A673 (cell line): Measurements from ENCODE around the gene SLC2A13. TPM values are rescaled to one million over a fixed set of nuclear protein-coding genes. Genes with fewer than 3 reads are reported as not detected.

ENCODE experiments used
- BruUV-seq: library from RNA; stranded (reverse); fragments of 400-500 nt; replicated peaks from 2 replicates; lab custom pipeline; 2021; lab: Mats Ljungman, UMichigan
- CTCF ChIA-PET: fragments of 300-600 bp; sonication (Branson Sonifier 250); formaldehyde crosslinking; loops from one replicate; lab custom pipeline; 2022; ENCODE audit warnings: antibody characterized with exemption; lab: Charles Lee
- POLR2A ChIA-PET: fragments of 300-600 bp; sonication (Branson Sonifier 250); formaldehyde crosslinking; loops from one replicate; lab custom pipeline; 2022; ENCODE audit warnings: antibody characterized with exemption; ENCODE audit not compliant: low non-redundant PET; lab: Charles Lee
- DNase-seq: peaks from one replicate; pipeline ENCODE4 v3.0.0-alpha.2; 2015; ENCODE audit warnings: low spot score
- H3K27ac ChIP-seq: fragments of 200-600 bp; sonication (generic); 2 replicates; pipeline ENCODE4 v1.5.1; 2016; ENCODE audit warnings: mixed run types, low read depth, mild to moderate bottlenecking, mixed read lengths, antibody characterized with exemption, low read length; ENCODE audit not compliant: poor library complexity, severe bottlenecking
- H3K27me3 ChIP-seq: fragments of 200-600 bp; sonication (generic); replicated peaks from 2 replicates; pipeline ENCODE4 v1.6.1; 2017; ENCODE audit warnings: mixed run types, low read depth, mild to moderate bottlenecking, mixed read lengths, antibody characterized with exemption, low read length; ENCODE audit not compliant: insufficient read depth, poor library complexity
- H3K36me3 ChIP-seq: fragments of 200-600 bp; sonication (generic); 2 replicates; pipeline ENCODE4 v1.6.1; 2016; ENCODE audit warnings: mixed run types, mild to moderate bottlenecking, mixed read lengths, antibody characterized with exemption, low read length; ENCODE audit not compliant: insufficient read depth, poor library complexity, severe bottlenecking
- H3K4me1 ChIP-seq: fragments of 200-600 bp; sonication (generic); 2 replicates; pipeline ENCODE4 v1.6.1; 2017; ENCODE audit warnings: mixed run types, mild to moderate bottlenecking, mixed read lengths, antibody characterized with exemption, low read length; ENCODE audit not compliant: insufficient read depth, poor library complexity, severe bottlenecking
- H3K4me3 ChIP-seq: fragments of 200-600 bp; sonication (generic); 2 replicates; pipeline ENCODE4 v1.5.1; 2016; ENCODE audit warnings: low read depth, mixed run types, mild to moderate bottlenecking, mixed read lengths, low read length; ENCODE audit not compliant: poor library complexity, severe bottlenecking
- H3K9me3 ChIP-seq: fragments of 200-600 bp; sonication (generic); 2 replicates; pipeline ENCODE4 v1.6.1; 2016; ENCODE audit warnings: mixed run types, low read depth, mild to moderate bottlenecking, mixed read lengths, antibody characterized with exemption, low read length; ENCODE audit not compliant: poor library complexity, severe bottlenecking
- EZH2 ChIP-seq: fragments of 200-600 bp; sonication (generic); IDR thresholded peaks from 2 replicates; pipeline ENCODE4 v1.6.1; 2017; ENCODE audit warnings: borderline replicate concordance, low read depth, mild to moderate bottlenecking, mixed read lengths, antibody characterized with exemption, low read length; ENCODE audit not compliant: poor library complexity, severe bottlenecking
- intact Hi-C: fragments of 100-400 bp; cut with micrococcal nuclease; formaldehyde crosslinking; loops from one replicate; pipeline ENCODE4 v1.10.0; 2022; ENCODE audit not compliant: unreplicated experiment
- total RNA-seq: library from RNA; stranded (reverse); gene quantifications from 2 replicates; pipeline ENCODE4 v1.2.3, GENCODE V29; 2021
- TF ChIP-seq, protein P1 (sequence below): fragments of 300-800, 200-600 bp; sonication (generic); conservative IDR thresholded peaks from 2 replicates; pipeline ENCODE4 v1.5.1; 2017; ENCODE audit warnings: low read depth, mild to moderate bottlenecking, antibody characterized with exemption, low read length, moderate library complexity, mixed read lengths

Gene SLC2A13
- total RNA-seq, 1 experiment from 2014 or later = 9.1 TPM

DNA sequence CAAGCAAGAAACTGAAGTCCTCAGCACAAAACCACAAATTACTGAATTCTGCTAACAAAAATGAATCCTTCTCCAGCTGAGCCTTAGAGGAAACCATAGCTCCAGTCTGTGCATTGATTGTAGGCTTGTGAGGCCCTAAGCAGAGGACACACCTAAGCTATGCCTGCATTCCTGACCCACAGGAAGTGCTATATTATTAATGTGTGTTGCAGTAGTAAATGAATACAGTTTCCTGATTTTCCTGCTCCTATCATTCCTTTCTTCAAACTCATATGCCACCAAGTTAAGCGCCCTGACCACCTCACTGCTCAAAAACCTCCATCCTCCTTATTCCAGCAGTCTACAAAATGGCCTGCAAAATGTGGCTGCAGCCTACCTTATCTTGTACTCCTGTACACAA lies 334.4 kb downstream of the SLC2A13 start:
- BruUV-seq = no TSS peak
- H3K4me3 ChIP-seq = no peak overlapping the region
- POLR2A ChIA-PET = no interaction called here
- H3K27me3 ChIP-seq = no peaks in the 10 kb centered on the region
- no peaks in the 10 kb centered on the region for H3K4me1 ChIP-seq
- TF ChIP-seq, protein P1, sequence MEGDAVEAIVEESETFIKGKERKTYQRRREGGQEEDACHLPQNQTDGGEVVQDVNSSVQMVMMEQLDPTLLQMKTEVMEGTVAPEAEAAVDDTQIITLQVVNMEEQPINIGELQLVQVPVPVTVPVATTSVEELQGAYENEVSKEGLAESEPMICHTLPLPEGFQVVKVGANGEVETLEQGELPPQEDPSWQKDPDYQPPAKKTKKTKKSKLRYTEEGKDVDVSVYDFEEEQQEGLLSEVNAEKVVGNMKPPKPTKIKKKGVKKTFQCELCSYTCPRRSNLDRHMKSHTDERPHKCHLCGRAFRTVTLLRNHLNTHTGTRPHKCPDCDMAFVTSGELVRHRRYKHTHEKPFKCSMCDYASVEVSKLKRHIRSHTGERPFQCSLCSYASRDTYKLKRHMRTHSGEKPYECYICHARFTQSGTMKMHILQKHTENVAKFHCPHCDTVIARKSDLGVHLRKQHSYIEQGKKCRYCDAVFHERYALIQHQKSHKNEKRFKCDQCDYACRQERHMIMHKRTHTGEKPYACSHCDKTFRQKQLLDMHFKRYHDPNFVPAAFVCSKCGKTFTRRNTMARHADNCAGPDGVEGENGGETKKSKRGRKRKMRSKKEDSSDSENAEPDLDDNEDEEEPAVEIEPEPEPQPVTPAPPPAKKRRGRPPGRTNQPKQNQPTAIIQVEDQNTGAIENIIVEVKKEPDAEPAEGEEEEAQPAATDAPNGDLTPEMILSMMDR = no peak
- TF ChIP-seq EZH2 = no peak
- CTCF ChIA-PET = no interaction called here
- H3K36me3 ChIP-seq = no peaks in the 10 kb centered on the region
- peaks cover 3% of the 10 kb centered on the region for H3K9me3 ChIP-seq
- DNase-seq = no peak
- intact Hi-C loops = no loop called here
- H3K27ac ChIP-seq = no peak overlapping the region

DNA sequence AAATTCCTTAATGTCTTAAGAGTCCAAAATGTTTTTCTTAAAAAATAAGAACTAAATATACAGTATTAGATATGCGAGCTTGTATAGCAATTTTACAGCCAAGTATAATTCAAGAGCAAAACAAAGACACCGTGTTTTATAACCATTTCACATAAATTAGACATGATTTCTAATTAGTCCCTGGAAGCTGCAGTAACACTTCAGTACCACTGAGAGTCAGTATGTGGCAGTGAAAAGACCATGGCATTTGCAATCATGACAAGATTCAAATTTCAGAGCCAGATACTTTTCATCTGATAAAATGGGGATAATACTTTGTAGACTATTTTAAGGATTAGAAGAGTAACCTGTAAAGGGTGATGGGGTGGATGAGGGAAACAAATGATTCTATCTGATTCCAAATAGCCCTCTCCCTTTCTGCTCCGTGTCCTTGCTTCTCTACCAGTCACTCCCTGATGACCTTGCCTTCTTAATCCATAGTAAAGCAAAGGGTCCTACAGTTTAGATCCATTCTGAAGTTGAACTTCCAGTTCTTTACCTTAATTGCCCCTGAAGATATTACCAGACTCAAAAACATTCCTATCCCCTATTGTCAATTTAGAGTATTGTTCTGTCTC lies 340.8 kb downstream of the SLC2A13 start:
- intact Hi-C loops = loop anchor here (1.0 to 5.0 kb wide), 4 partner anchors 225 to 547 kb away; no protein-coding TSS in a partner anchor
- TF ChIP-seq EZH2 = no peak
- TF ChIP-seq, protein P1 = peak; percentile 93
- no TSS peak for BruUV-seq

DNA sequence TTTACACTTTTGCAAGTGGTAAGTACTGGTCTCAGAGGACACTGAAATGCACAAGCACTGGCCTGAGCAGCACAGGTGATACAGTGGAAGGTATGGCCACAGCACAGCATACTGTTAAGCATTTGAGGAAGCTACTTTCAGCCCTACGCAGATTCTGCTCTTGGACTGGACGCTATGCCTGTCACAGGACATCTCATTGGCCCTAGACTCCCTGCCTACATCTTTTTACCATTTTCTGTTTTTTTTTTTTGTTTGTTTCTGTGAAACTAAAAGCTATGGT lies 342.1 kb downstream of the SLC2A13 start:
- intact Hi-C loops = no loop called here
- Histone ChIP-seq H3K4me3 (no peak overlapping the region), H3K27ac (no peak overlapping the region), H3K36me3 (no peaks in the 10 kb centered on the region), H3K4me1 (no peaks in the 10 kb centered on the region), H3K27me3 (no peaks in the 10 kb centered on the region), H3K9me3 (peaks cover 3% of the 10 kb centered on the region)
- CTCF ChIA-PET = no interaction called here
- no TSS peak for BruUV-seq
- DNase-seq = no peak
- POLR2A ChIA-PET = no interaction called here
- TF ChIP-seq, protein P1 = no peak
- TF ChIP-seq EZH2 = no peak

More for the DNA sequence above, 340.8 kb downstream of the SLC2A13 start:
- no peaks in the 10 kb centered on the region for H3K36me3 ChIP-seq
- POLR2A ChIA-PET = no interaction called here
- CTCF ChIA-PET = interaction anchor here (0.5 kb wide), 1 partner anchor 61 kb away, joined by 3 read pairs; no protein-coding TSS in a partner anchor
- H3K27ac ChIP-seq = no peak overlapping the region
- H3K27me3 ChIP-seq = no peaks in the 10 kb centered on the region
- DNase-seq = peak; percentile 56
- peaks cover 3% of the 10 kb centered on the region for H3K9me3 ChIP-seq
- H3K4me3 ChIP-seq = no peak overlapping the region
- no peaks in the 10 kb centered on the region for H3K4me1 ChIP-seq
